ENCODE data around the gene AGBL4.

Gene AGBL4

DNA sequence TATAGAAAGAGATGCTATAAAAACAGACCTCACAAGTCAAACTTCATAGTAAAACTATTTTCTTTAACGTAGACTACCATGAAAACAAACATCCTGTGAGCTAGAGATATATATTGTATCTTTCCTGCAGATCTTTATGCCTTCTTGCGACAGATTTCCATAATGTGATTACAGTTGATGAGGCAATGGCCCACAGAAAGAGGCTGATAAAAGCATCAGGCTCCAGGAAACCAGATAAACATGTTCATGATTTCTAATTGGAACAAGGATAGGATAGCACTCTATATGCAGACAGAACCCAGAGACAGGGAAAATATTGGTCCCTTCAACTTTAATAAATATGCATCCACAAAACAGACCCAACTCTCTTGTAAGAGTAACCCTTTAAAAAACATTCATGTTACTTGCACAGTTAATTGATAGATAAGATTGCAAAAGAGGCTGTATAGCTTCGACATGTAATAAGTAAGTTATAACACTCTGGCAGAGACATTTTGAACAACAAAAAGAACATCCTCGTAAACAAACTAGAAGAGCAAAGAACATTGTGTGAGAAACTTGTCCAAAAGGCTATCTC lies 329.4 kb downstream of the AGBL4 start:
- no peak for DNase-seq

DNA sequence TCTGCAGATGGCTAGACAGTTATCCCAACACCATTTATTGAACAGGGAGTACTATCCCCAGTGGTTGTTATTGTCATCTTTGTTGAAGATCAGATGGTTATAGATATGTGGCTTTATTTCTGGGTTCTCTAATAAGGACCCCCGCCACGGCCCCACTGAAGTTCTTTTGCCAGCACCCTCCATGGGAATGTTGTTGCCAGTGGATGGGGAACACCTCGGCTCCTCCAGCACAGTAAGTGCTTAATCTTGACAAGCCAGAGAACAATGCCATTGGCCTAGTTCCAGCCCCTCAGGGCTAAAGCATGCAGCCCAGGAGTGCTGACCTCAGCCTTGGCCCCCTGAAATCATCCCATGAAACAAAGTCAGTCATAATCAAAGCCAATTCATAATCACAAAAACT lies 337.6 kb downstream of the AGBL4 start:
- peak; percentile 4 to 8 for DNase-seq

DNA sequence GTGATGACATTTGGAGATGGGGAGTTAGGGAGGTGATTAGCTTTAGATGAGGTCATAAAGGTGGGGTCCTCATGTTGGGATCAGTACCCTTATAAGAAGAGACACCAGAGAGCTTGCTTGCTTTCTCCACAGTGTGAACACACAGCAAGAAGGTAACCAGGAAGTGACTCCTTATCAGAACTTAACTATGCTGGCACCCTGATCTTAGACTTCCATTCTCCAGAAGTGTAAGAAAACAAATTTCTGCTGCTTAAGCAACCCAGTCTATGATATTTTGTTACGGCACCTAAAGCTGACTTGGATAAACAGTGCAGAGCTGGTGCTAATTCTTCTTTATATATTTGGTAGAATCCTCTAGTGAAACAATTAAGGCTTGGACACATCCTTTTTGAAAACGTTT lies 346.0 kb downstream of the AGBL4 start:
- no peak for DNase-seq

DNA sequence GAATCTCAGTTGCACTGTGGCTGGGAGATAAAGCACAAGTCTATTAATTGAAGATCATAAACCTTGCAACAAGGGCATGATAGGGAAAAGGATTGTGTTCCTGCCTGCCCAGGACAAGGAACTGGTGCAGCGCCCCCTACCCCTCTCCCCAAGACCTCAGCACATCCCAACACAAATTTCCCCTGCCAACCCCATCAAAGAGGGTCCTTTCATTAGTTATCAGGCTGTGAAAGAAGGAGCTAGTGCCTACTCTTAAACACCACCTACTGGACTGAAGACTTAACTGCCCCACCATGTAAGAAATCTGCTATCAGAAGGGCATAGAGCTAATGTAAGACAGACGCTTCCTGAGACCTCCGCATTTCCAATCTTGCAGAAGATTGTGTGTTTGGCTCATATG lies 372.6 kb downstream of the AGBL4 start:
- DNase-seq, result no peak

DNA sequence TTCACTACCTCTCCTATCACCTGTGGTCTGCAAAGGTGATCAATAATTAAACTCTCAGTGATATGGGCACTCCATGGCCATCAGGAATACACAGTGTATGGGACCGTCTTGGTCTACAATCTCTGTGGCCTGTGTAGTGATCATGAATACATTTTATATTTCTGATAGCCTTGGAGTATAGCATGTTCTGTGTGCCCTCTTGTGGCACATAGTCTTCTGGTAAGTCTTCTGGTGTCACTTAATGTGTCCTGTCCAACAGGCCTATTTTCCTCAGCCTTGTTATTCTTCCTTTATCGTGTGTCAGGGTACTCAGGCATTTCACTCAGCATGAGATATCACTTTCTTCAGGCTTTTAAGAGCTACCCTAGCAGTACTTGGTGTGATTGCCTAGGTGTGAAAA lies 393.6 kb downstream of the AGBL4 start:
- no peak for DNase-seq

DNA sequence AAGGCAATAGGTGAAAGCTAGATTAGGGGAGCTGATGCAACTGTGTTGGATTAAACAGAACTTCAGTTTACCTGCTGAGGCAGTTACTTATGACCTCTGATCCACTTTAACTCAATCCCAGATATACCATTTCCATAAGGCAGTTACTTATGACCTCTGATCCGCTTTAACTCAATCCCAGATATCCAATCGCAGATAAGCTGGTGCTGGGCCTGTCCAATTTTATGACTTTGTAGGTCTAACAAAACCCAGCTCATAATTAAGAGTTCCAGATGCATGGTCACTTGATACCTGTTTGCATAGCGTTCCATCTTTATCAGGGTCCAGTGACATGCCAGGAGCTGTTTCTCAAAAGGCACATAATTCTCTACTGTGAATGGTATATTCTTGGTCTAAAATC lies 396.0 kb downstream of the AGBL4 start:
- DNase-seq, result no peak

DNA sequence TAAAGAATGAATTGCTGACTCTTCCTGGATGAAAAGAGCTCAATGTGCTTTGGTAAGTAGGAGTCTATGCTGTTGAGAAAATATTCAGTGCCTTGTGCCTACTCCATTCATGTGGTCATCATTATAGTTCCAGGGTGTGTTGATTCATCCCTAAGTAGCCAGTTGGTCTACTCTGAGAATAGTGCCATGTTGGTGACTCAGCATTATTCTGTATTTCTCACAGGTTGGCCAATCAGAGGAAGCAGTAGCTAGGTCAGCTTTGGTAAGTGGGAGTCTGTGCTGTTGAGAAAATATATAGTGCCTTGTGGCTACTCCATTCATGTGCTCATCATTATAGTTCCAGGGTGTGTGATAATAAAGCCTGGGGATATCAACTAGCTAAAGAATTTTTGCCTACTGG lies 397.3 kb downstream of the AGBL4 start:
- DNase-seq, result no peak

DNA sequence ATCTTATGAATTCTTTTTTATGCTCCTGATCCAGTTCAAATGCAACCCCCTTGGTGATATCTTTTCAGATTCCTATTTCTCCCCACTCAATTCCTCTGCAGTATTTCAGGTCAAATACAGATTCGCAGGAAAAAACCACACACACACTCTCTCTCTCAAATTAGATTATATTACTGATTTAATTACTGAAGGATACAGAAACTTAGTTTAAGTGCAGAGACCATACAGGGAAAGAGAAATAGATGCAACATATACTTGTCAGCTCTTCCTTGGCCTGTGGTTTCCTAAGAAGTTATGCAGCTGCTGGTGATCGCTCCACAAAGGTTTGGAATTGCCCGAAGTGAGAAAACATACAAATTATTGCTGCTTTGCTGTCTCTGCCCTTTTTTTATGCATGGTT lies 400.9 kb downstream of the AGBL4 start:
- DNase-seq, result no peak

DNA sequence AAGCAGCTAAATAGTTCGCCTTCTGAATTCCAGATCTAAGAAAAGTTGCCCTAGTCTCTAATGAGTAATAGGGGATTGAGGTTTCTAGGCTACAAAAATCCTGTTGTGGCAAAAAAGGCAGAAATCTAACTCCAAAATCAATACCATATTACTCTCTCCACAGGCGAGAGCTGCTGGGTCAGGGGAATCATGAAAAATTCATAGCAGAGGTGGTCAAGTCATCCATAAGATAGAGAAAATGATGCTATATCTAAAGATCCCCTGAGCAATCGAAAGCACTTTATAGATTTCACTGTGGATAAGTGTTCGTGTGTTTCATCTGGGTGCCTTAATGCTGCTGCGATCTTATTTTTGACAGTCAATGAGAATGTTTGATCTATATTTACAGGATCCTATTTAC lies 417.7 kb downstream of the AGBL4 start:
- DNase-seq, result no peak

DNA sequence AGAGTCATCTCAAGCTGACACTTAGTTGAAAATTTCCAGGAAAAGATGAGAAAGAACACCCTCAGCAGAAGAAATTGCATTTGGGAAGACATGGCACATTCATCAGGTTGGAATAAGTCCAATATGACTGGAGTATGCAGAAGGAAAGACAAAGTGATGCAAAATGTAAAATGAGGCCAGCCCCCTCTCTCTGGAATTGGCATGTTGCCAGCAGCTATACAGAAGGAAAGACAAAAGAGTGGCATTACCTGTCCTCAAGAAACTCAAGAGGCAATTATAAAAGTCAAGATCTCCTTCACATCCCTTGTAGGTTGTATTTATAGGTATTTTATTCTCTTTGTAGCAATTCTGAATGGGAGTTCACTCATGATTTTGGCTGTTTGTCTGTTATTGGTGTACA lies 426.3 kb downstream of the AGBL4 start:
- DNase-seq, result no peak

DNA sequence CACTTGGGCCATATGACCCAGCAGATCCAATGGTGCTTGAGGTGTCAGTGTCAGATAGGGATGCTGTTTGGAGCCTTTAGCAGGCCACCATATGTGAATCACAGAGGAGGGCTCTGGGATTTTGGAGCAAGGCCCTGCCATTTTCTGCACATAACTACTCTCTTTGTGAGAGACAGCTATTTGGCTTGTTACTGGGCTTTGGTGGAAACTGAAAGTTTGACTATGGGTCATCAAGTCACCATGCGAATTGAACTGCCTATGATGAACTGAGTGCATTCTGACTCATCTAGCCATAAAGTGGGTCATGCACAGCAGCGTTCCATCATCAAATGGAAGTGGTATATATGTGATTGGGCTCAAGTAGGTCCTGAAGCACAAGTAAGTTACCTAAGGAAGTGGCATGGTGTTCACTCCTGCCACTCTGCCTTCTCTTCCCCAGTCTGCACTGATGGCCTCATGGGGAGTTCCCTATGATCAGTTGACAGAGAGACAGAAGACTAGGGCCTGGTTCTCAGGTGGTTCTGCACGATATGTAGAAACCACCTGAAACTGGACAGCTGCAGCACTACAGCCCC lies 447.3 kb downstream of the AGBL4 start:
- DNase-seq, result no peak

DNA sequence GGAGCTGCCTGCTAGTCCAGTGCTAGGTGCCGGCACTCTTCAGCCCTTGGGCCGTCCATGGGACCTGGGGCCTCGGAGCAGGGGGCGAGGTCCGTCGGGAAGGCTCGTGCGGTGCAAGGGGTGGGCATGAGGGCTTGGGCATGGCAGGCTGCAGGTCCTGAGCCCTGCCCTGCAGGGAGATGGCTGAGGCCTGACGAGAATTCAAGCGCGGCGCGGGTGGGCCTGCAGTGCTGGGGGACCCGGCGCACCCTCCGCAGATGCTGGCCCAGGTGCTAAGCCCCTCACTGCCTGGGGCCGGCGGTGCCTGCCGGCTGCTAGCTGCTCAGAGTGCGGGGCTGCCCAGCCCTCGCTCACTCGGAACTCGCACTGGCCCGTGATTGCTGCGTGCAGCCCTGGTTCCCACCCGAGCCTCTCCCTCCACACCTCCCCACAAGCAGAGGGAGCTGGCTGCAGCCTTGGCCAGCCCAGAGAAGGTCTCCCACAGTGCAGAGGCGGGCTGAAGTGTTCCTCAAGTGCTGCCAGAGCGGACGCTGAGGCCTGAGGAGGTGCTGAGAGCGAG lies 467.0 kb downstream of the AGBL4 start:
- no peak for DNase-seq

DNA sequence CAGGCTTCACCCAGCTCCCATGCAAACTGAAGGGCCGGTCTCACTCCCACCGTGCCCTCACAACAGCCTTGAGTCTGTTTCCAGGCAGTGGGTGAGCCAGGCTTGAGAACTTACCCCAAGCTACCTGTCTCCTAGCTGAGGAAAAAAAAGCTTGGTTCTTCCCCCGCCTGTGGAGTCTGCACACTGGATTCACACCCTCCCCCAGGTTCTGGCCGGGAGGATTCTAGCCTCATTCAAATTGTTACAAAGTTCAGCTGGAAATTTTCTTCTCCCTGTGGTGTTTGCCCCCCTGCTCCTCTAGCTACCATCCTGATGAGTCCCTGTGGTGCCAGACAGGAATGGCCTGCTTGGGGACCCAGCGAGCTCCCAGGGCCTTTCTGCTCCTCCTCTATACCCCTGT lies 471.7 kb downstream of the AGBL4 start:
- no peak for DNase-seq

DNA sequence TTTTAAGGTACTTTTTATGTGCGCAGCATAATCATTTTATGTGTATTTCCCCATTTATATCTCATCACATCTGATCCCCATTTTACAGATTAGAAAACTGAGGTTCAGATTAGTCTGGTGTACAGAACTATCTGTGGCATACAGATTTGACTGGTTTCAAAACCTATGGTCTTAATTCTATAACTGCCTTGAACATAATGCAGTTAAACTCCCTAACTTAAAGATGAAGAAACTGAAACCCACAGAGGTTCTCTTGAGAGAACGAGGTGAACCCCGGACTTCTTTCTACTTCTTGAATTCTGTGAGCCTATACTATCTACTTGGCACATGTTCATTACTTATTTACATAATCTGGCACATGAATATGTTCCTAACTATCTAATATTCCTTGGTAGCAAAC lies 479.1 kb downstream of the AGBL4 start:
- DNase-seq, result no peak

DNA sequence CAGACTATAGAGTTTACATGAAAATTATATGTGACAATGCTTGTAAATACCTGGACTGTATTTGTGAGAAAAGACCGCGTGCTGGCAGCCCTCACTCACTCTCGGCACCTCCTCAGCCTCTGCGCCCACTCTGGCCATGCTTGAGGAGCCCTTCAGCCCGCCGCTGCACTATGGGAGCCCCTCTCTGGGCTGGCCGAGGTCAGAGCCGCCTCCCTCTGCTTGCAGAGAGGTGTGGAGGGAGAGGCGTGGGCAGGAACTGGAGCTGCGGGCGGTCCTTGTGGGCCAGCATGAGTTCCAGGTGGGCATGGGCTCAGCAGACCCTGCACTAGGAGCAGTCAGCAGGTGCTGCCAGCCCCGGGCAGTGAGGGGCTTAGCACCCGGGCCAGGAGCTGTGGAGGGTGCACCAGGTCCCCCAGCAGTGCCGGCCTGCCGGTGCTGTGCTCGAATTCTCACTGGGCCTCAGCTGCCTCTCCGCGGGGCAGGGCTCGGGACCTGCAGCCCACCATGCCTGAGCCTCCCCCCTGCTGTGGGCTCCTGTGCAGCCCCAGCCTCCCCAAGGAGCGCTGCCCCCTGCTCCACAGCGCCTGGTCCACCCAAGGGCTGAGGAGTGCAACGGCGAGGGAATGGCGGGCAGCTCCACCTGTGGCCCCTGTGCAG lies 482.5 kb downstream of the AGBL4 start:
- DNase-seq, result no peak

DNA sequence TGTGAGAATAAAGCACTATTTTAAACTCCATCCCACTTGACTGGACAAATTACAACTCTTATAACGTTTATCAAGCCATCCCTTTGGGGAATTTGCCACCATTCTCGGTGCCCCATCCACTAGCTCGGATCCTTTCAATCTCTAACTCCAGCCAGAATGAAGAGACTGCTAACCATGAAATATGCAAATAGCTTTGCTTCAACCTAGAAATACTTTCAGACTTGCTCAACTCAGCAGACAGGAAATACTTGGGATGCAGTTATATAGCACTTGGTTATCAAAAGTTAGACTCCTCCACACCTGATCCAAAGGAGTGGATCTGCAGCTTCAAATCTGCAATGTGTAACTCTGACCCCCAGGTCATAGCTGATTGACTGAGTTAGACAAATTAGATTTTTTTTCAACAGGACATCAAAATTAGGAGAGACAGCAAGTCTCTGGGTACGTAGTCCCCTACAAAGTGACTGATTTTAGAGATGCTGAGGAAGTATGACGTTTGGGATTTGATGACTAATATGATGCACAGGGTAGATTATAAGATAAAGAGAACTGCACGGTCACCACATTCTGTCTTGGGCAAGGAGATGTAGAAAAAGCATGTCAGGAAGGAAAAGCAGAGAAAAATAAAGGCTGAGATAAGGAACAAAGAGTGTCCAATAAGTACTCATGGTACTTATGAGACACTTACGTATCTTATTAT lies 496.0 kb downstream of the AGBL4 start:
- no peak for DNase-seq

DNA sequence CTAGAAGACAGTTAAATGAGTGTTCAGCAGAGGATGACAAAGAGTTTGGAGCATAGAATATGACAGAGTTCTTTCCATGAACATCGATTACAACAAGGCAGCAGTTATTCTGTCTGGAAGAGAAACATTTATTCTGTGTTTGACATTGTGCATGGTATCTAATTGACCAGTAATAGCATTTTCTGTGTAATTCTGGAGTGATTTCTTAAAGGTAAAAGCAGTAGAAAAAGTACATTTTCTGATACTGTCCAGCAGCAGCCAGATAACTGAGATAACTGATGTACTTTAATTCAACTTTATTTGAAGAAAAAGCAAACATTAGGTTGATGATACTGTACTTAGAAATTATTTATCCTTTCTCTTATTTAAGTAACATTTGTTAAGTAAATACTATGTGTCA lies 497.1 kb downstream of the AGBL4 start:
- no peak for DNase-seq

DNA sequence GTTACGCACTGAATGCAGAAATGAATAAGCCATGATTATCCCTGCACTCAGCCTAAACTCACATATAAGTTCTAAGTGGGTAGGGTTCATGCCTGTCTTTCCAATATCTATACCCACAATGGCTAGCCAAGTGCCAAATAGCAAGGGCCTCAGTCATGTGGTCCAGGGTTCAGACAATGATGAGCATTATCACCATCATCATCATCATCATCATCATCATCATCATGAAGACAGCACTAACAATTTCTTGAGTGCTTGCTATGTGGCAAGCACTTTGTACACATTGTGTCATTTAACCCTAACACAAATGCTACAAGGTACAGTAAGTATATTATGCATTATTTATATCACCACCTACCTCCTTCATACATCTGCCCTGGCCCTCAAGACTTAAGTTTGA lies 500.0 kb downstream of the AGBL4 start:
- DNase-seq, result no peak

DNA sequence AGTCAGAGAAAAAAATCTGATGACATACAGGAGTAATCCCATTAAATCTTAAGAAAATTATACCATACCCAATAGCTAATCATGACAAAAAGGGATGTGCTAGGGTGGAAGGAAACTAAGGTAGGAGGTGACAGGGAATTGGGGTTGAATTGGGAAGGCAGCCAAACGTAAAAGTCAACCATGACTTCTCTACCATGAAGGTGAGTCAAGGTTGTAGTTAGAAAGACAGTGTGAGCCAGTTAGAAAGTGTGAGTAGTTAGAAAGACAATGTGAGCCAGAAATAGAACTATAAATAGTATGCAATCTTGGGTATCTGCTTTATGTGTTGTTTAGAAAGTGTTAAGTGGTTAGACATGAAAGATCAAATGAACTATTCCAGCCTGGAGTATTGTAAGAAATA lies 556.8 kb downstream of the AGBL4 start:
- DNase-seq, result no peak

DNA sequence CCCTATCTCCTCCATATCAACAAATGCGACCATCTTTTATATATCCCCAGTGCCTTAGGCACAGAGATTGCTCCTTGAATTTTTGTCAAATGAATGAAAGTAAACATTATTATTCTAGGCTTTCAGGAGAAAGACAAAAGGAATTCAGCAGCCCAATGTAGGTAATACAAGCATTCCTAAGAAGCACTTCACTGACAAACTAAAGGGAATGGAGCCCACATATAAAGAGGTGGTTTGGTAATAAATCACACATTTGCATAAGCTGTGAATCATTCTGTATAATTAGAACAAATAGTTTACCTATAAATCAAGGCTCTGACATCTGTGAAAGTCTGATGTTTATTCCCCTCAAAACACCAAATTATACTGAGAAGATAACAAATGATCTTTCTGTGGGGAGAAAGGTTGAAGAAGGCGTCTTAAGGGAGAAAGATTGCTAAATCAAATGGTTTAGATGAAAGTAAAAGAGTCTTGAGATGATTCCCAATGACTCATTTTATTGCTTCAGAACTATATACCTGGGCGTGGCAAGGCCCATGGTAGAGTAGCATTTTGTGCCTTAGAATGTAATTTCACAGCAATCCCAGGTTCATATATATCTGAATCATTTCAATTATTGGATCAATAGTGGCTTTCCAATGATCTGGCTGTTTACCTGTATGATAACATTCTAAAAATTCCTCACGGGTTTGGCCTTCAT lies 558.1 kb downstream of the AGBL4 start:
- DNase-seq, result no peak

DNA sequence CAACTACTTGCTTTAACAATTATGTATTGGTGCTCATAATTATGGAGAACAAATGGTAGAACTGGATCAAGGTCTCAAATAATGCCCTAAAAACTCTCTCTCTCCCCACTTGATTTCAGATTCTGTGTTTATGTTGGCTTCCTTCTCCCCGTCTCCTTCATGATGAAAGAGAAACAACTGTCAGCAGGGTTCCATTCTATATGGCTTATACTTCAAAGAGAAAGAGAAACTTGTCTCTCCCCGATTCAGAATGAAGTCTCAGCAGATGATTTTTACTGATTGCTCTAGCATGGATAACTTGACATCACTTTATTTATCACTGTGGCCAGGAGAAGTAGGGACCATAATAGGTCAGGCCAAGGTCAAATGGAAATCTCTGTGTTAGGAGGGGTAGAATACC lies 575.6 kb downstream of the AGBL4 start:
- DNase-seq, result no peak

DNA sequence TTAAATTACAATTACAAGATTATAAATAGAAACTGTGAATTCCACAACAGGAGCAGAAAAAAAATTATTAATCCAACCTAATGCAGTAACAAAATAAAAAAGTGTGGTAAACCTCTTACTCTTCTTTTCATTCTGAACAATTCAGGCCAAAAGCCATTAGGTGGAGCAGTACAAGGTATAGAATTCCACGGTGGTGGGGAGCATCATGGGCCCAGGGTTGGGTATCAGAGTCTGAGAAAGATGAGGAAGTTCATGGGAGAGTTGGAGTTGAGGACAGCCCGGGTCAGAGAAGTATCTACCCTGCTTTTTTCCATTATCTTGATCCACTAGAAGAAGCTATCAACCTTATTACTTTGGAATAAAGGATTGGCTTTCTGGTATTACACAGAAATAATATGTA lies 586.9 kb downstream of the AGBL4 start:
- no peak for DNase-seq

DNA sequence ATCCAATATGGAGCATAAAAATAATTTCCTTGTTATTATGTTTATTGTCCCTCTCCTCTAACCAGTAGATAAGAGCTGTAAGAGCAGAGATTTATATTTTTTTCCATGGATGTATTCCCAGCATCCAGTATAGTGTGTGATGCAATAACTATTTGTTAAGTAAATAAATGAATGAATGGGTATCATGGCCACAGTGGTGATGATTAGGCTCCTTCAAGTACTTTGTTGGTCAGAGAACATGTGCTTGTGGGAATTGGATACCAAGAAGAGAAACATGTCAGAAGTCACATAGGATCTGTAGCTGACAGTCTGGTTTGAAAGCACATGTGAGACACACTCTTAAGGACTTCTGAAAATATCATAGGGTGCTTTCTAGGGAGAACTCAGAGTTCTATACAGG lies 588.5 kb downstream of the AGBL4 start:
- no peak for DNase-seq
